Gastrocnemius medialis (tissue), 4 donors: ENCODE results near the gene CSN2.

Source experiments
- CTCF ChIP-seq, 5 experiments: fragments of 450-650 bp in 3 of 5; fragments of 200-600 bp in 2 of 5; sonication (generic) in 2 of 5; IDR thresholded peaks in 4 of 5; conservative IDR thresholded peaks in 1 of 5; 1 replicate in 4 of 5; 2 replicates in 1 of 5; pipeline ENCODE4 v1.5.1; 2016 to 2019; ENCODE audit warnings: antibody characterized with exemption in 5 of 5, mild to moderate bottlenecking in 3 of 5, moderate library complexity in 3 of 5
- POLR2A ChIP-seq, 2 donors: fragments of 450-650 bp; IDR thresholded peaks; one replicate each; pipeline ENCODE4 v1.6.1; 2017; ENCODE audit warnings: antibody characterized with exemption in 2 of 2, mild to moderate bottlenecking in 2 of 2, moderate library complexity in 2 of 2

- TF ChIP-seq CTCF (IDR thresholded peaks at IDR 0.05 in 4 of 5, conservative IDR thresholded peaks at IDR 0.05 in 1 of 5) (no peak), POLR2A (IDR thresholded peaks at IDR 0.05) (no peak)
Measured at GRCh38 chr4:70000711-70001110, 35.2 kb upstream of the CSN2 start.
